Nephron (organoid): ENCODE data around the gene GPR160.
"Not testable (repeated sequence)": the region's sequence is repeated elsewhere in the genome, so short reads cannot be mapped to it uniquely, and the experiment has no call there.

Experiments
- H3K27ac Mint-ChIP-seq, 3 experiments: 2 replicates each; pipeline ENCODE4 v1.8.0; 2020; ENCODE audit warnings: mixed read lengths in 3 of 3, mild to moderate bottlenecking in 2 of 3, moderate library complexity in 1 of 3
- H3K27me3 Mint-ChIP-seq: 2 replicates; pipeline ENCODE4 v1.8.0; 2021; ENCODE audit warnings: low read depth, mild to moderate bottlenecking, moderate library complexity, mixed read lengths
- H3K36me3 Mint-ChIP-seq: 2 replicates; pipeline ENCODE4 v1.8.0; 2020; ENCODE audit warnings: low read depth, mixed read lengths
- H3K4me1 Mint-ChIP-seq: 2 replicates; pipeline ENCODE4 v1.8.0; 2020; ENCODE audit warnings: mixed read lengths
- H3K4me3 Mint-ChIP-seq, 3 experiments: 2 replicates each; pipeline ENCODE4 v1.8.0; 2020; ENCODE audit warnings: mild to moderate bottlenecking in 3 of 3, mixed read lengths in 3 of 3, moderate library complexity in 2 of 3
- H3K9me3 Mint-ChIP-seq: 2 replicates; pipeline ENCODE4 v1.8.0; 2020; ENCODE audit warnings: mixed read lengths
- CTCF ChIP-seq, 3 experiments: fragments of 200-600 bp; sonication (generic); IDR thresholded peaks; one replicate each; pipeline ENCODE4 v1.5.0; 2021; ENCODE audit warnings: antibody characterized with exemption in 3 of 3; ENCODE audit not compliant: unreplicated experiment in 3 of 3

Gene GPR160

GRCh38 chr3:170003881-170004356 is 33.9 kb upstream of the GPR160 start:
- Mint-ChIP-seq H3K27ac (peak overlapping the region in 1 of 3 experiments; percentile 6), H3K27me3 (no peaks in the 10 kb centered on the region), H3K4me3 (no peak overlapping the region), H3K36me3 (peaks cover 9% of the 10 kb centered on the region), H3K9me3 (no peaks in the 10 kb centered on the region), H3K4me1 (peaks cover 6% of the 10 kb centered on the region)
- TF ChIP-seq CTCF (IDR thresholded peaks at IDR 0.05; ENCODE audit: unreplicated experiment in 3 of 3): no peak

GRCh38 chr3:170007031-170007663 is 30.6 kb upstream of the GPR160 start:
- H3K27me3 Mint-ChIP-seq: no peaks in the 10 kb centered on the region
- no peaks in the 10 kb centered on the region for H3K9me3 Mint-ChIP-seq
- no peak for TF ChIP-seq CTCF (IDR thresholded peaks at IDR 0.05; ENCODE audit: unreplicated experiment in 3 of 3)
- H3K36me3 Mint-ChIP-seq: no peaks in the 10 kb centered on the region
- no peak overlapping the region for H3K4me3 Mint-ChIP-seq
- no peak overlapping the region for H3K27ac Mint-ChIP-seq
- H3K4me1 Mint-ChIP-seq: peaks cover under 1% of the 10 kb centered on the region

GRCh38 chr3:170010498-170010897 is 27.3 kb upstream of the GPR160 start:
- no peaks in the 10 kb centered on the region for H3K36me3 Mint-ChIP-seq
- H3K27ac Mint-ChIP-seq: no peak overlapping the region
- H3K4me3 Mint-ChIP-seq: no peak overlapping the region

GRCh38 chr3:170012683-170013400 is 25.0 kb upstream of the GPR160 start:
- Mint-ChIP-seq H3K27ac (peak overlapping the region in 1 of 3 experiments; percentile 15), H3K36me3 (no peaks in the 10 kb centered on the region), H3K9me3 (no peaks in the 10 kb centered on the region), H3K4me3 (no peak overlapping the region), H3K4me1 (no peaks in the 10 kb centered on the region), H3K27me3 (no peaks in the 10 kb centered on the region)
- TF ChIP-seq CTCF (IDR thresholded peaks at IDR 0.05; ENCODE audit: unreplicated experiment in 3 of 3): no peak

More at GRCh38 chr3:170010498-170010897, 27.3 kb upstream of the GPR160 start:
- no peak for TF ChIP-seq CTCF (IDR thresholded peaks at IDR 0.05; ENCODE audit: unreplicated experiment in 3 of 3)
- Mint-ChIP-seq H3K27me3 (no peaks in the 10 kb centered on the region), H3K9me3 (no peaks in the 10 kb centered on the region), H3K4me1 (no peaks in the 10 kb centered on the region)

GRCh38 chr3:170016057-170016456 is 21.7 kb upstream of the GPR160 start:
- no peak overlapping the region for H3K27ac Mint-ChIP-seq

GRCh38 chr3:170019306-170019705 is 18.5 kb upstream of the GPR160 start:
- H3K4me1 Mint-ChIP-seq, H3K27me3 Mint-ChIP-seq, H3K36me3 Mint-ChIP-seq, H3K9me3 Mint-ChIP-seq, H3K4me3 Mint-ChIP-seq: not testable (repeated sequence)
- peak overlapping the region in 1 of 3 experiments; percentile 61 for H3K27ac Mint-ChIP-seq

More at GRCh38 chr3:170016057-170016456, 21.7 kb upstream of the GPR160 start:
- Mint-ChIP-seq H3K9me3 (no peaks in the 10 kb centered on the region), H3K27me3 (peaks cover 1% of the 10 kb centered on the region), H3K36me3 (no peaks in the 10 kb centered on the region), H3K4me1 (no peaks in the 10 kb centered on the region), H3K4me3 (no peak overlapping the region)
- TF ChIP-seq CTCF (IDR thresholded peaks at IDR 0.05; ENCODE audit: unreplicated experiment in 3 of 3): no peak
